DND-41 (cell line): Measurements from ENCODE around the gene HIGD2A.

Experiments used
- ATAC-seq: fragments of 200-7000 bp; cut with Tn5 transposase; 3 replicates; pipeline ENCODE4 v1.9.1; 2021; ENCODE audit warnings: low read depth; ENCODE audit not compliant: insufficient read depth
- DNase-seq: peaks from one replicate; pipeline ENCODE4 v3.0.0-alpha.2; 2020
- H2AFZ ChIP-seq: 2 replicates; pipeline ENCODE4 v1.6.0; 2012; ENCODE audit warnings: low read depth, low read length
- H3K27ac ChIP-seq: 2 replicates; pipeline ENCODE4 v1.5.1; 2012; ENCODE audit warnings: low read length, inconsistent platforms
- H3K27me3 ChIP-seq: fragments of 200-600 bp; sonication (generic); 2 replicates; pipeline ENCODE4 v1.6.0; 2012; ENCODE audit warnings: low read length, mild to moderate bottlenecking, inconsistent platforms; ENCODE audit not compliant: insufficient read depth, poor library complexity
- H3K36me3 ChIP-seq: 2 replicates; pipeline ENCODE4 v1.5.1; 2012; ENCODE audit warnings: low read length, inconsistent platforms; ENCODE audit not compliant: insufficient read depth
- H3K4me1 ChIP-seq: 2 replicates; pipeline ENCODE4 v1.5.1; 2012; ENCODE audit warnings: mild to moderate bottlenecking, low read length; ENCODE audit not compliant: insufficient read depth
- H3K4me2 ChIP-seq: 2 replicates; pipeline ENCODE4 v1.6.0; 2012; ENCODE audit warnings: mild to moderate bottlenecking, moderate library complexity, low read length, inconsistent platforms; ENCODE audit not compliant: insufficient read depth
- H3K4me3 ChIP-seq, 2 experiments: fragments of 200-600 bp in 1 of 2; shearing (Covaris generic) in 1 of 2; 2 replicates each; pipeline ENCODE4 v1.5.1; 2012 to 2016; ENCODE audit warnings: inconsistent platforms in 2 of 2, low read length in 2 of 2, mild to moderate bottlenecking in 2 of 2, low read depth in 1 of 2, moderate library complexity in 1 of 2
- H3K79me2 ChIP-seq: 2 replicates; pipeline ENCODE4 v1.6.0; 2012; ENCODE audit warnings: low read length, inconsistent platforms; ENCODE audit not compliant: insufficient read depth
- H3K9ac ChIP-seq: 2 replicates; pipeline ENCODE4 v1.6.0; 2012; ENCODE audit warnings: low read depth, mild to moderate bottlenecking, inconsistent platforms, low read length, moderate library complexity
- H3K9me3 ChIP-seq: 2 replicates; pipeline ENCODE4 v1.5.1; 2012; ENCODE audit warnings: low read length, moderate library complexity, mild to moderate bottlenecking, inconsistent platforms; ENCODE audit not compliant: insufficient read depth, severe bottlenecking
- H4K20me1 ChIP-seq: 2 replicates; pipeline ENCODE4 v1.6.0; 2012; ENCODE audit warnings: low read length; ENCODE audit not compliant: insufficient read depth
- EZH2 ChIP-seq: IDR thresholded peaks from 3 replicates; pipeline ENCODE4 v1.6.1; 2012; ENCODE audit warnings: borderline replicate concordance, low read depth, mild to moderate bottlenecking, moderate library complexity, low read length, inconsistent platforms; ENCODE audit not compliant: severe bottlenecking
- TF ChIP-seq, protein P1 (sequence below): IDR thresholded peaks from 2 replicates; pipeline ENCODE4 v1.5.1; 2012; ENCODE audit warnings: borderline replicate concordance, low read length, moderate library complexity, mild to moderate bottlenecking; ENCODE audit not compliant: poor library complexity, severe bottlenecking; ENCODE audit errors: extremely low read depth

HIGD2A gene

DNA sequence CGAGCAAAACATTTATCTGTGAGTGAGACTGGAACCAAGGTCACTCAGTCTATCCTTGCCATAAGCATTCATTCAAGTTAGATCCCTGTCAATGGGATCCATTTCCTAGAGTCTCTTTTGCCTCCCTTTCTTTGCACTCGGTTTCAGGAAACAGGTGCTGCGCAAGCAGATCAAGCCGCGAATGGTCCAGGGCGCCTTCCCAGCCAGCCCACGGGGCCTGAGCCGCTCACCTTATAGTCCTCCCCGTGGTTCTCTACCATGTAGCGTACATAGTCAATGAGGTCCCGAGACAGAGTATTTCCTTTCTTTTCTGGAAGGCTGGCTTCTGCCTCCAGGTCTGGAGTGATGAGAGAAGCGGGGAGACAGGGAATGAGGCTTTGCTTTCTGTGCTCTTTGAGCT is 3.6 kb upstream of the HIGD2A start:
- no peak for TF ChIP-seq EZH2
- no peak overlapping the region; the same call in 1 of the 2 replicates for H3K4me2 ChIP-seq
- peaks cover 49% of the 10 kb centered on the region for H3K79me2 ChIP-seq
- H3K4me3 ChIP-seq, result no peak overlapping the region
- ATAC-seq (no peak), DNase-seq (no peak)
- H3K27ac ChIP-seq, result no peak overlapping the region
- H3K27me3 ChIP-seq, result no peaks in the 10 kb centered on the region
- peaks cover 66% of the 10 kb centered on the region for H3K36me3 ChIP-seq
- no peak overlapping the region for H3K9ac ChIP-seq
- no peak overlapping the region for H2AFZ ChIP-seq
- H3K9me3 ChIP-seq, result no peaks in the 10 kb centered on the region
- H4K20me1 ChIP-seq, result peaks cover 47% of the 10 kb centered on the region
- H3K4me1 ChIP-seq, result peaks cover 28% of the 10 kb centered on the region

DNA sequence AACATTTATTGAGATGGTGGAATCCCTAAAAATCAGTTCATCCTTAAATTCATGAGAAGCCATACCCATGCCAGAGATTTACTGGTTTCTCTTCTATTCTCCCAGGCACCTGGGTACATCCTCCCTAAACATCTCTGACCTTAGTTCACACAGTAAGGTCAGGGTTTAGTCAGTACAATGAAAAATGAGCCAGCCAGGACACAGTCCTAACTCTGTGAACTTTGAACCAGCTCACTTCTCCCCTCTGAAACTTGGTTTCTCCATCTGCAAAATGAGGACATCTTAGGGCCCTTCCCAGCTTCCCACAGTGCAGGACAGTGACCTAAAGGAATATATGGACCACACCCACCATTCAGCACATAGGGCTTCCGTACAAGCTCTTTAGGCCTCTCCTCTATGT is 2.1 kb upstream of the HIGD2A start:
- Histone ChIP-seq H3K9ac (peak overlapping the region; percentile 84; the same call in 1 of the 2 replicates), H3K9me3 (no peaks in the 10 kb centered on the region), H3K36me3 (peaks cover 73% of the 10 kb centered on the region), H3K4me3 (peak overlapping the region in 1 of 2 experiments; percentile 97; a peak in 1 of 4 replicates), H4K20me1 (peaks cover 47% of the 10 kb centered on the region), H3K27ac (no peak overlapping the region; the same call in 1 of the 2 replicates), H2AFZ (no peak overlapping the region), H3K4me1 (peaks cover 33% of the 10 kb centered on the region), H3K79me2 (peaks cover 57% of the 10 kb centered on the region), H3K27me3 (no peaks in the 10 kb centered on the region), H3K4me2 (peak overlapping the region; percentile 92)
- DNase-seq (no peak), ATAC-seq (no peak)
- TF ChIP-seq, protein P1, sequence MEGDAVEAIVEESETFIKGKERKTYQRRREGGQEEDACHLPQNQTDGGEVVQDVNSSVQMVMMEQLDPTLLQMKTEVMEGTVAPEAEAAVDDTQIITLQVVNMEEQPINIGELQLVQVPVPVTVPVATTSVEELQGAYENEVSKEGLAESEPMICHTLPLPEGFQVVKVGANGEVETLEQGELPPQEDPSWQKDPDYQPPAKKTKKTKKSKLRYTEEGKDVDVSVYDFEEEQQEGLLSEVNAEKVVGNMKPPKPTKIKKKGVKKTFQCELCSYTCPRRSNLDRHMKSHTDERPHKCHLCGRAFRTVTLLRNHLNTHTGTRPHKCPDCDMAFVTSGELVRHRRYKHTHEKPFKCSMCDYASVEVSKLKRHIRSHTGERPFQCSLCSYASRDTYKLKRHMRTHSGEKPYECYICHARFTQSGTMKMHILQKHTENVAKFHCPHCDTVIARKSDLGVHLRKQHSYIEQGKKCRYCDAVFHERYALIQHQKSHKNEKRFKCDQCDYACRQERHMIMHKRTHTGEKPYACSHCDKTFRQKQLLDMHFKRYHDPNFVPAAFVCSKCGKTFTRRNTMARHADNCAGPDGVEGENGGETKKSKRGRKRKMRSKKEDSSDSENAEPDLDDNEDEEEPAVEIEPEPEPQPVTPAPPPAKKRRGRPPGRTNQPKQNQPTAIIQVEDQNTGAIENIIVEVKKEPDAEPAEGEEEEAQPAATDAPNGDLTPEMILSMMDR, result no peak
- TF ChIP-seq EZH2, result no peak

DNA sequence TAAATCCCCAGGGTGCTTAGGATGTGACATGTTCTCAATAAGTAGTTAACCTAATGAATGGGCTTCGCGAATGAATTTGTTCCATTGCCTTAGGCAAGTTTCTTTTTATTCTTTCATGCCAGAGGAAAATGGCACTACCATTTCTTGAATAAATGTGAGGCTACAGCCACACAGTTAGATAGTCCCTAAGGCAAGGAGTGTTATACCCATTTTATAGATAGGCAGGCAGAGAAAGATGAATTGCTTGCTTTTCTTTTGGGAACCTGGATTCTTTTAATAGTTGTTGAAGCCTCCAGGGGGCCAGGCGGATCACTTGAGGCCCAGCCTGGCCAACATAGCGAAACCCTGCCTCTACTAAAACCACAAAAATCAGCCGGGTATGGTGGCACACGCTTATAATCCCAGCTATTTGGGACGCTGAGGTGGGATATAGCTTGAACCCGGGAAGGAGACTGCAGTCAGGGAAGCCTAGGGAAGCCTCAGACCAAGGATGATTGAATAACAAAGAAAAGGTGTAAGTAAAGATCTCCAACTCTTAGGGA is 1.1 kb upstream of the HIGD2A start:
- peak overlapping the region; percentile 92; the same call in 1 of the 2 replicates for H2AFZ ChIP-seq
- H3K79me2 ChIP-seq, result peaks cover 57% of the 10 kb centered on the region
- peaks cover 74% of the 10 kb centered on the region for H3K36me3 ChIP-seq
- TF ChIP-seq, protein P1, result no peak
- no peak for TF ChIP-seq EZH2
- peak overlapping the region; percentile 84 for H3K9ac ChIP-seq
- peak overlapping the region; percentile 92 for H3K4me2 ChIP-seq
- ATAC-seq (no peak), DNase-seq (no peak)
- peaks cover 46% of the 10 kb centered on the region for H4K20me1 ChIP-seq
- no peaks in the 10 kb centered on the region for H3K27me3 ChIP-seq
- H3K4me1 ChIP-seq, result peaks cover 33% of the 10 kb centered on the region
- H3K4me3 ChIP-seq, result peak overlapping the region; percentile 95 to 97
- H3K27ac ChIP-seq, result peak overlapping the region; percentile 99
- H3K9me3 ChIP-seq, result no peaks in the 10 kb centered on the region

DNA sequence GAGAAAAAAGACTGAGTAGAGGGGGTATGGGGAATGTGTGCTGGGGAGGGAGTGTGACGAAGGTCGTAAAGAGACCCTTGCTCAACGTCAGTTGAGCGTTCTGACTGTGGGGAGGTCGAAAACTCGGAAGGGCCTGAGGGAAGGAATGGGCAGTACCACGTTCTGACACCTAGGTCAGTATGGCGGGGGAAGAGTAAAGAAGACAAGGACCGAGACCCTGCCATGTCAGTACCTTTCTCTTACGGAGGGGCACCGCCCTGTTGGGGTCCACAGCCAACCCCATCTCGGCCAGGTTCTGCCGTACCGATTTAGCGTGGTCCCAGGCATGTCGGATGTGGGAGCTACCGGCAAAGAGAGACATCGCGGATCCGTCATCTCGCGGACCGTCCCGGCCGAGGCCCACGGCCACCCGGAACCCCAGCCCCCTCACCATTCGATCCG is 528 bp upstream of the HIGD2A start:
- peak overlapping the region; percentile 92 for H3K4me2 ChIP-seq
- no peaks in the 10 kb centered on the region for H3K9me3 ChIP-seq
- ATAC-seq (peak; percentile 0; the same call in 2 of the 3 replicates), DNase-seq (peak; percentile 32)
- H3K27ac ChIP-seq, result peak overlapping the region; percentile 99
- no peak for TF ChIP-seq EZH2
- TF ChIP-seq, protein P1, result no peak
- peaks cover 74% of the 10 kb centered on the region for H3K36me3 ChIP-seq
- peak overlapping the region; percentile 95 to 97 for H3K4me3 ChIP-seq
- H2AFZ ChIP-seq, result peak overlapping the region; percentile 92
- H3K4me1 ChIP-seq, result peaks cover 33% of the 10 kb centered on the region
- peak overlapping the region; percentile 84 for H3K9ac ChIP-seq
- H3K27me3 ChIP-seq, result no peaks in the 10 kb centered on the region
- peaks cover 57% of the 10 kb centered on the region for H3K79me2 ChIP-seq
- peaks cover 41% of the 10 kb centered on the region for H4K20me1 ChIP-seq
